ENCODE measurements around the gene LIN28A. TPM values are rescaled to one million over a fixed set of nuclear protein-coding genes. Genes with fewer than 3 reads are reported as not detected.

LIN28A gene
- total RNA-seq, 2 experiments from 2014 or later, result not detected

- Mint-ChIP-seq H3K27ac (no peak overlapping the region), H3K27me3 (no peaks in the 10 kb centered on the region), H3K4me1 (ENCODE audit: low read depth) (peaks cover 31% of the 10 kb centered on the region), H3K4me3 (no peak overlapping the region), H3K9me3 (no peaks in the 10 kb centered on the region), H3K36me3 (ENCODE audit: low read depth) (no peaks in the 10 kb centered on the region)
- no peaks in the 10 kb centered on the region for H3K36me3 ChIP-seq (ENCODE audit: insufficient read depth, low read length)
- peaks cover 53% of the 10 kb centered on the region for H3K4me1 ChIP-seq (ENCODE audit: insufficient read depth, low read length)
- DNase-seq (no peak), ATAC-seq (ENCODE audit: poor library complexity) (no peak)
- no peaks in the 10 kb centered on the region for H3K27me3 ChIP-seq (ENCODE audit: control insufficient read depth in 1 of 2, insufficient read depth in 2 of 2, low read length in 2 of 2)
- TF ChIP-seq, protein P1, sequence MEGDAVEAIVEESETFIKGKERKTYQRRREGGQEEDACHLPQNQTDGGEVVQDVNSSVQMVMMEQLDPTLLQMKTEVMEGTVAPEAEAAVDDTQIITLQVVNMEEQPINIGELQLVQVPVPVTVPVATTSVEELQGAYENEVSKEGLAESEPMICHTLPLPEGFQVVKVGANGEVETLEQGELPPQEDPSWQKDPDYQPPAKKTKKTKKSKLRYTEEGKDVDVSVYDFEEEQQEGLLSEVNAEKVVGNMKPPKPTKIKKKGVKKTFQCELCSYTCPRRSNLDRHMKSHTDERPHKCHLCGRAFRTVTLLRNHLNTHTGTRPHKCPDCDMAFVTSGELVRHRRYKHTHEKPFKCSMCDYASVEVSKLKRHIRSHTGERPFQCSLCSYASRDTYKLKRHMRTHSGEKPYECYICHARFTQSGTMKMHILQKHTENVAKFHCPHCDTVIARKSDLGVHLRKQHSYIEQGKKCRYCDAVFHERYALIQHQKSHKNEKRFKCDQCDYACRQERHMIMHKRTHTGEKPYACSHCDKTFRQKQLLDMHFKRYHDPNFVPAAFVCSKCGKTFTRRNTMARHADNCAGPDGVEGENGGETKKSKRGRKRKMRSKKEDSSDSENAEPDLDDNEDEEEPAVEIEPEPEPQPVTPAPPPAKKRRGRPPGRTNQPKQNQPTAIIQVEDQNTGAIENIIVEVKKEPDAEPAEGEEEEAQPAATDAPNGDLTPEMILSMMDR (IDR thresholded peaks at IDR 0.05), result no peak
- ChIA-PET POLR2A (no interaction called here), CTCF (interaction anchor here (0.7 to 3.7 kb wide), 3 partner anchors 28 to 109 kb away, joined by 3 to 19 read pairs (median 12); no protein-coding TSS in a partner anchor)
- no peak overlapping the region for H3K27ac ChIP-seq (ENCODE audit: low read depth in 1 of 2, low read length in 2 of 2)
- intact Hi-C loops (cut with DNase I, micrococcal nuclease), result loop anchor here in 1 of 2 experiments (2.0 to 10.0 kb wide), 2 partner anchors 27 to 225 kb away; partner anchors contain the start of genes C1orf232 and ZNF593
- no peak overlapping the region for H3K4me3 ChIP-seq (ENCODE audit: low read length)
- H3K9me3 ChIP-seq (ENCODE audit: control insufficient read depth in 1 of 2, insufficient read depth in 1 of 2, low read length in 2 of 2), result no peaks in the 10 kb centered on the region
Measured at GRCh38 chr1:26389604-26390247, 20.9 kb upstream of the LIN28A start.

DNA sequence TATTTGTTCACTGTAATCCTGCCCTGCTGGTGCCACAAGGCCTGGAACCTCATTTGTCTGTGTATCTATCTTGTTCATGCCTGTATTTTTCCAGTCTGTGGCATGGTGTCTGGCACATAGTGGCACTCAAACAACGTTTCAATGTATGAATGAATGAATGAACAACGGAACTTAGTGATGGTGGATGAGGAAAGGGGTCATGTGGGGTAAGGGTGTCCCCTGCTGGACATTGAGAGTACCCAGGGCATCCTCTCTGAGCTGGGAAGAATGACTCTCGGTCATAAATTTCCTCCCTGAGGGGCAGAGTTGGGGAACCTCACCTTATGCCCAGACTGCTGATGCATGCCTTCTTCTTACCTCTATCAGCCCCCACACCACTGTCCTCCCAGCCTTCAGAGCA lies 19.2 kb upstream of the LIN28A start:
- H3K27ac Mint-ChIP-seq, result no peak overlapping the region
- Histone ChIP-seq H3K4me1 (ENCODE audit: insufficient read depth, low read length) (peaks cover 41% of the 10 kb centered on the region), H3K36me3 (ENCODE audit: insufficient read depth, low read length) (no peaks in the 10 kb centered on the region), H3K27me3 (ENCODE audit: control insufficient read depth in 1 of 2, insufficient read depth in 2 of 2, low read length in 2 of 2) (no peaks in the 10 kb centered on the region), H3K27ac (ENCODE audit: low read depth in 1 of 2, low read length in 2 of 2) (no peak overlapping the region), H3K4me3 (ENCODE audit: low read length) (no peak overlapping the region), H3K9me3 (ENCODE audit: control insufficient read depth in 1 of 2, insufficient read depth in 1 of 2, low read length in 2 of 2) (no peaks in the 10 kb centered on the region)
- H3K36me3 Mint-ChIP-seq (ENCODE audit: low read depth), result no peaks in the 10 kb centered on the region
- POLR2A ChIA-PET, result interaction anchor here (0.6 to 1.8 kb wide), 7 partner anchors 28 to 387 kb away, joined by 3 to 6 read pairs (median 4); no protein-coding TSS in a partner anchor
- ATAC-seq (ENCODE audit: poor library complexity) (peak; percentile 69), DNase-seq (peak in 12 of 14 experiments; percentile 21 to 80 (median 36))
- no peaks in the 10 kb centered on the region for H3K9me3 Mint-ChIP-seq
- H3K27me3 Mint-ChIP-seq, result no peaks in the 10 kb centered on the region
- H3K4me3 Mint-ChIP-seq, result no peak overlapping the region
- intact Hi-C loops (cut with DNase I, micrococcal nuclease), result loop anchor here in 1 of 2 experiments (1.0 to 10.0 kb wide), 4 partner anchors 29 to 227 kb away; partner anchors contain the start of genes C1orf232 and ZNF593
- peaks cover 20% of the 10 kb centered on the region for H3K4me1 Mint-ChIP-seq (ENCODE audit: low read depth)
- CTCF ChIA-PET, result interaction anchor here (0.6 to 3.7 kb wide), 17 partner anchors 13 to 726 kb away, joined by 3 to 19 read pairs (median 4); partner anchors contain the start of genes ZNF593 and ZNF683
- TF ChIP-seq, protein P1 (IDR thresholded peaks at IDR 0.05), result peak; percentile 68

- Histone ChIP-seq H3K27me3 (ENCODE audit: control insufficient read depth in 1 of 2, insufficient read depth in 2 of 2, low read length in 2 of 2) (no peaks in the 10 kb centered on the region), H3K4me3 (ENCODE audit: low read length) (no peak overlapping the region), H3K27ac (ENCODE audit: low read depth in 1 of 2, low read length in 2 of 2) (no peak overlapping the region), H3K9me3 (ENCODE audit: control insufficient read depth in 1 of 2, insufficient read depth in 1 of 2, low read length in 2 of 2) (no peaks in the 10 kb centered on the region), H3K4me1 (ENCODE audit: insufficient read depth, low read length) (peaks cover 16% of the 10 kb centered on the region), H3K36me3 (ENCODE audit: insufficient read depth, low read length) (no peaks in the 10 kb centered on the region)
- POLR2A ChIA-PET, result no interaction called here
- Mint-ChIP-seq H3K4me1 (ENCODE audit: low read depth) (peaks cover 13% of the 10 kb centered on the region), H3K36me3 (ENCODE audit: low read depth) (no peaks in the 10 kb centered on the region), H3K27ac (no peak overlapping the region), H3K4me3 (no peak overlapping the region), H3K9me3 (no peaks in the 10 kb centered on the region), H3K27me3 (no peaks in the 10 kb centered on the region)
- DNase-seq (no peak), ATAC-seq (ENCODE audit: poor library complexity) (no peak)
- intact Hi-C loops (cut with DNase I, micrococcal nuclease), result loop anchor here in 1 of 2 experiments (10.0 kb wide), 1 partner anchor 231 kb away; the partner anchor contains the start of genes C1orf232 and ZNF593
- CTCF ChIA-PET, result interaction anchor here (0.7 to 1.9 kb wide), 4 partner anchors 21 to 74 kb away, joined by 3 to 10 read pairs (median 4); no protein-coding TSS in a partner anchor
- TF ChIP-seq, protein P1 (IDR thresholded peaks at IDR 0.05), result no peak
Measured at GRCh38 chr1:26395754-26396153, 14.9 kb upstream of the LIN28A start.
